NCI-H2227 (cell line): ENCODE data around the gene MLLT10.
"Not testable (repeated sequence)": the region's sequence is repeated elsewhere in the genome, so short reads cannot be mapped to it uniquely, and the experiment has no call there.

Experiments
- DNase-seq: peaks from one replicate; lab custom pipeline; 2025; ENCODE audit not compliant: unreplicated experiment; lab: John Stamatoyannopoulos, UW

The MLLT10 gene

DNA sequence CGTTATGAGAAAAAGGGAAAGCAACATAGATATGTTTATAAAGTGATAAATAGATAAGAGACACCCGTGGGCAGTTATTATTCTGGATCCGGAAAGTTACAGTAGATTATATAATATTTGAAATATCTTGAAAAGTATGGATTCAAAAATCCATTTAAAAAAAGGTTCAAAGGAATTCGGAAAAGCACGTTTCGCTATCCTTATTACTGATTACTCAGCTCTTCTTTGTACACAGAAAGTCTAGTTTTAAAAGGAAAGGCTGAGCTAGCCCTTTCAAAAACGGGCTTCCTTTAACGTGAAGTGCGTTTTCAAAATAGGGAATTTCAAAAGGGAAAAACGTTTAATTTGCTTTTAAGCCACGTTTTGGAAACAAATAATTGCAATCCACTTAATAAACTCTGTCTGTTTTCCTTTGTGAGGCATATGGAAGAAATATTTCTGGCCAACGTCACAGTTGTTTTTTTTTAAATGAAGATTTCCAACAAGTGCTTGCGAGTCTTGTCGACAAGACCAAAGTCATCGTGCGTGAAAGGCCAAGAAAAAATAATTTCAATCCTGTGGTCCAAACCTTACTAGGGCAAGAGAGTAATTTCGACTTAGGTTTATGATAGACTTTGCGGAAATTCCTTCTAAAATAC, 6.3 kb upstream of the MLLT10 start:
- peak; percentile 51 for DNase-seq

DNA sequence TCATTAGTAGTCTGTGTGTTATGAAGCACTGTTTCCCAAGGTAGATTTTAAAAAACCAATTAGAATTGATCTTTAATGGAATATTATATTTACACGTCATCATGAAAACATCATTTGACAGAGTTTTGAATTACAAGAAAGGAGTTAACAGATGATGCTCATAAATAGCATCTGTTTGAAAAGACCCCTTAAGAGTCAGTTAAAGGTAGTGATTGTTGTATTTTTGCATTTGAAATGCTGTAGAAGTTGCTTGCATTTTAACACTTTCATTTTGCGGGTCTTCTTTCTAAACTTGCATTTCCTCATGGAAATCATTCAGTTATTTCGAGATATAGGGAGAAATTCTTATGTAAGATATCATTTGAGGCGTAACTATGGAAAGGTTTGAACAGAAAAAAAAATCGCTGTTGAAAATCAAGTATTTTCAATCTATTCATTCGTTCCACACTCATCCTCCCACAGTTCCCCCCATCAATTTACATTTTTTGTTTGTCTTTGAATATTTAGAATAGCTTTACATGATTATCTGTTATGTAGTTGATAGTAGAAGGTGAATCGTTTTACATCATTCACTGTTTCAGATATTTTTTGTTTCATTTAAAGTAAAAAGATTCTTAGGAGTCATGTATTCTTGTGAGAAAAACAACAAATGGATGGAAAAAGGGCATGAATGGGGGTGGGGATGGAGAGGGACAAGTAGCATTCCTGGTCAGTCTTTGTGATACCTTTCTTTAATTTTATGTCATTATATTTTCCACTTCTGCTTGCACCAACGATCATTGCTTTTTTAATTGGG, 5.6 kb upstream of the MLLT10 start:
- DNase-seq = no peak

DNA sequence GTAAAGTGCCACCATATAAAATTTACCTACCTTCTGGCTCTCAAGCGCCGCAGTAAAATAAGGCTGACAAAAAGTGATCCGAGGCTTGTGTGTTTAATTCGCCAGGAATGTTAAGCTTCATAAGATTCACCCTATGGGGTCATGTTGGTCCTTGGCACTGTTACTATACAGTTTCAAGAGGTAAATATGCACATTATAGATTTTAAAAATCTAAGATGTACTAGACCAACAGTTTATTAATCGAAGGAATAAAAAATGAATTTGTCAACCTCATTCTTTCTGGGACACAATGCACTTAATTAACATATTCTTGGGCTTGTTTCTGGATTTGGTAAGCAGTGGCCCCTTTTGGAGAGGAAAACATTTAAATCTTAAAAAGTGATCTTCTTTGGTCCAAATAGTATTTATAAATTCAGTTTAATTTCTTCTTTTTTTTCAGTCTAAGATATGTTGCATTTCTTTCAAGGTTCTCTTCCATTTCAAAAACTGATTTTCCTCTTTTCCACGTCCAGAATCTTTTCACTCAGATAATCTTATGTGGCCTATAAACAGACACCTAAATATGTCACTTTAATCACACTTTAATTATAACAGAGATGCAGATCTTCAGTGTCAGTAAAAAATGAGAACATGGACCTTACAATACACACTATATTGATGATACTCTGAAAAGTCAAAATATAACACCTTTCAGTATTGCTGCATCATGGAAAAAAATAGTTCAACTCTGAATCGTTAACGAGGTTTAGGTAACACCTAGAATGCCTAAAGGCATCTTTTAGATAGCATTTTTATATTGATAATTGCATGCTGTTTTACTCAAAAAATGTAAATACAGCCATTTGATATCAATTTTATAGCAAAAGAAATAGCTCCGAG, 4.8 kb upstream of the MLLT10 start:
- no peak for DNase-seq

DNA sequence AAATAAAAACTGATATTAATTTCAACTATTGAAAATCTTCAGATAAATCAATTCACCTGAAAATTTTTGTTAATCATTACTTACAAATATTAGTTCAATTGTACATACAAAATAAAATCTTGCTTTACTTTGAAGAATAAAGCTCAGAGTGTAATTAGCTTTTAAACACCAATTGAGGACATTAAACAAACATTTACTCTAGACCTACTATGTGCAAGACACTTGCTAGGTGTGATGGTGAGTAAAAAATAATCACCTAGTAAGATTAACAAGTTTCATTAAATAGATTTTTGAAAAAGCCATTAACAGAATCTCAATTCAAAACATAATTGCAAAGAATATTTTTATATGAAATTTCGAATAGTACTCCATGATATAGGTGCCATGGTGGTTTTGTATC, 3.9 kb upstream of the MLLT10 start:
- no peak for DNase-seq

DNA sequence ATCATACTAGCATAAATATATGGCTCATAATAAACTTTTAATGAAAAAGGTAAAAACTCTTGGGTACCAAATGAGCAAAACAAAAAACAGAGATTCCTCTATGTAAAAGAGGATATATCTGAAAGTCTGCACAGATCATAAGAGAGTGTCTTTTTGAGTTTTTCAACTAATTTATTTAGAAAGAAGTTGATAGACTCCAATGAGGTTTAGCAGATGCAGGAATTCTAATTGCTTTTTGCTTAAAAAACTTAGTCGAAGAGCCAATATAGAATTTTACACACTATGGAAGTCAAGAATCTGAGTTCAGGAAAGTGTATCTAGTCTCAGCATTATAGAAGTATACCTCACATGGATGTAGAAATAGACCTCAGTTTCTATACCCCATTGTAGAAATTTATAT, 3.4 kb upstream of the MLLT10 start:
- DNase-seq = no peak

- no peak for DNase-seq
Observed at GRCh38 chr10:21531164-21531563, 2.9 kb upstream of the MLLT10 start.

GRCh38 chr10:21532694-21533466, 1.2 kb upstream of the MLLT10 start:
- DNase-seq = peak; percentile 45

DNA sequence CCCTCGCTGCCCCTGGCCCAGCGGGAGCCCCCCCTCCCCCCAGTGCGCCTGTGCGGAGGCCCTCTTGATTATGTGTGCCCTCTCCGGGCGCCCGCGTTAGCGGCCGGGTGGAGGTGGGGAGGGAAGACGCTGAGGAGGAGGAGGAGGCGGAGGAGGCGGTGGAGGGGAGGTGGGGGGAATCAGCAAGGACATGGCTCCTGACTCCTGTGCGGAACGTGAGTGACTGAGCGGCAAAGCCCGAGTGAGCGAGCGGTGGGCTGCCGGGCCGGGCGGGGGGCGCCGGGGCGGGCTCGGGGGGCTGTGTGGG, 201 bp downstream of the MLLT10 start:
- no peak for DNase-seq

GRCh38 chr10:21534604-21535493, 817 bp downstream of the MLLT10 start:
- DNase-seq = peak; percentile 75

- DNase-seq = no peak
Observed at GRCh38 chr10:21535494-21535965, 1.5 kb downstream of the MLLT10 start.

- not testable (repeated sequence) for DNase-seq
Observed at GRCh38 chr10:21535976-21536375, 1.9 kb downstream of the MLLT10 start.

- no peak for DNase-seq
Observed at GRCh38 chr10:21536874-21537273, 2.8 kb downstream of the MLLT10 start.

DNA sequence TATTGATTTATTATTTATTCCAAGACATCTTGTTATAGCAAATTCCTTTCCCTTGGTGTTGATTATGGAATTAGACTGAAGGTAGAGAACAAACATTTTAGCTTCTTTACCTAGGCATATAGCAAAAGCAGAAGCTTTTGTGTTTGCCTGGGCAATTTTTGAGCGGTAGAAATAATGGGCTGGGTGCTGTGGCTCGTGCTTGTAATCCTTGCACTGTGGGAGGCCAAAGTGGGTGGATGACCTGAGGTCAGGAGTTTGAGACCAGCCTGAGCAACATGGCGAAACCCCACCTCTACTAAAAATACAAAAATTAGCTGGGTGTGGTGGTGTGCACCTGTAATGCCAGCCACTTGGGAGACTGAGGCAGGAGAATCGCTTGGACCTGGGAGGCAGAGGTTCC, 6.7 kb downstream of the MLLT10 start:
- DNase-seq = not testable (repeated sequence)

DNA sequence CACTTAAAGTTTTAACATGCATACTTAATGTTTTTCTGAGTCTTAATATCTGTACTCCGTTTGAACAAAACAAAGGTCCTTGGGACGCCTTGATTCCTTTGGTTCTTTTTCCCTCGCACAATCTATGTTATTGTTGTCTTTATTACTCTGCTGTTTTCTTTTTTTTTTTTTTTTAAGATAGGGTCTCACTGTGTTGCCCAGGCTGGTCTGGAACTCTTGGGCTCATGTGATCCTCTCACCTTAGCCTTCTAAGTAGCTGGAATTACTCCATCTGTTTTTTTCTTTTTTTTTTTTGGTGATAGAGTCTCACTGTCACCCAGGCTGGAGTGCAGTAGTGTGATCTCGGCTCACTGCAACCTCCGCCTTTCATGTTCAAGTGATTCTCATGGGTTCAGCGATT, 13.2 kb downstream of the MLLT10 start:
- no peak for DNase-seq

DNA sequence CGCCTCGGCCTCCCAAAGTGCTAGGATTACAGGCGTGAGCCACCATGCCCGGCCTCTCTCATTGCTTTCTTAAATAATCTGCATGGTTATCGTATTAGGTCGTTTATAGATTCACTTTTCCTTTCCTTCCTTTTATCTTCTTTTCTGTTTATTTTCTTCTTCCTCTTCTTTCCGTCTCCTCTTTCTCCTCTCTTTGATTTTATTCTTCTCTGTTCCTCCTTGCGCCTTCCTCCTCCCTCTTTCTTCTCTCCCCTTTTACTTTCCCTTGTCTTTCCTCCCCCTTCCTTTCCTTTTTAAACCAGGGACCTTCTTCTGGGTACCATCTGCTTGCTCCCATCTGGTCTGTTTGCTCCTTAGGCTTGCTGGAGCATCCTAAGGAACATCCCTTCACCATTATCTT, 18.6 kb downstream of the MLLT10 start:
- DNase-seq = no peak

- DNase-seq = no peak
Observed at GRCh38 chr10:21556527-21556926, 22.5 kb downstream of the MLLT10 start.

- not testable (repeated sequence) for DNase-seq
Observed at GRCh38 chr10:21558984-21559383, 25.0 kb downstream of the MLLT10 start.

GRCh38 chr10:21570761-21571521, 36.9 kb downstream of the MLLT10 start:
- no peak for DNase-seq

DNA sequence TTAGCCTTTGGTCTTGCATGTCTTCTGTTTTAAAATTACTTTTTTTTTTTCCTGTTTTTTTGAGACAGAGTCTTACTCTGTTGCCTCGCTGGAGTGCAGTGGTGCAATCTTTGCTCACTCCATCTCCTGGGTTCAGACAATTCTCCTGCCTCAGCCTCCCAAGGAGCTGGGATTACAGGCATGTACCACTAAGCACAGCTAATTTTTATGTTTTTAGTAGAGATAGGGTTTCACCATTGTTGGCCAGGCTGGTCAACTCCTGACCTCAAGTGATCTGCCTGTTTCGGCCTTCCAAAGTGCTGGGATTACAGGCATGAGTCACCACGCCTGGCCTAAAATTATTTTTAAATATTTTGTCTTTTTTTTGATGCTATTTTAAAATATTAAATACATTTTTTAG, 38.5 kb downstream of the MLLT10 start:
- DNase-seq = no peak
